Colonic mucosa (tissue), 4 donors: ENCODE data around the gene CRTAC1. TPM values are rescaled to one million over a fixed set of nuclear protein-coding genes. Genes with fewer than 3 reads are reported as not detected.

Experiments used
- DNase-seq: peaks from one replicate; pipeline ENCODE4 v3.0.0-alpha.2; 2020
- H3K27ac ChIP-seq: fragments of 200-600 bp; one replicate; pipeline ENCODE4 v1.8.0; 2021
- H3K27me3 ChIP-seq: fragments of 200-600 bp; one replicate; pipeline ENCODE4 v1.8.0; 2021
- H3K36me3 ChIP-seq: fragments of 200-600 bp; one replicate; pipeline ENCODE4 v1.8.0; 2021
- H3K4me1 ChIP-seq: fragments of 200-600 bp; one replicate; pipeline ENCODE4 v1.8.0; 2021; ENCODE audit warnings: mild to moderate bottlenecking
- H3K4me3 ChIP-seq: fragments of 200-600 bp; one replicate; pipeline ENCODE4 v1.8.0; 2021
- H3K9ac ChIP-seq, 2 donors: one replicate each; pipeline ENCODE4 v1.7.0; 2013; ENCODE audit warnings: control low read depth in 2 of 2, low read depth in 2 of 2, low read length in 2 of 2
- H3K9me3 ChIP-seq: fragments of 200-600 bp; one replicate; pipeline ENCODE4 v1.8.0; 2021
- CTCF ChIP-seq: fragments of 200-600 bp; IDR thresholded peaks from one replicate; pipeline ENCODE4 v1.8.0; 2022; ENCODE audit warnings: antibody characterized with exemption, mild to moderate bottlenecking
- intact Hi-C: fragments of 100-400 bp; cut with DNase I; formaldehyde crosslinking; loops from one replicate; pipeline ENCODE4 v1.14.1; 2022
- total RNA-seq, 2 donors: library from RNA; stranded (reverse); fragmentation: NEBNext Ultra II Directional in 1 of 2; extraction: Animal tissue kit (Norgen Biotek cat#: 25700) in 1 of 2; gene quantifications; one replicate each; pipeline ENCODE4 v1.2.1, GENCODE V29; 2021
- donor health status: healthy.
- donor health status: DM: no; HTN: no; CAD: no.
- donor health status: DM: no; HTN: no; CAD: no.

The CRTAC1 gene
- total RNA-seq, 2 donors from 2014 or later = 0.17 to 1.4 TPM

GRCh38 chr10:97911217-97911616 lies 119.2 kb downstream of the CRTAC1 start:
- Histone ChIP-seq H3K36me3 (no peaks in the 10 kb centered on the region), H3K9ac (no peak overlapping the region), H3K27ac (no peak overlapping the region), H3K4me1 (no peaks in the 10 kb centered on the region), H3K4me3 (no peak overlapping the region), H3K9me3 (no peaks in the 10 kb centered on the region), H3K27me3 (no peaks in the 10 kb centered on the region)
- no peak for DNase-seq
- intact Hi-C loops = no loop called here
- no peak for TF ChIP-seq CTCF

GRCh38 chr10:97910661-97911060 lies 119.8 kb downstream of the CRTAC1 start:
- TF ChIP-seq CTCF = no peak
- H3K4me3 ChIP-seq = no peak overlapping the region
- no peaks in the 10 kb centered on the region for H3K36me3 ChIP-seq
- H3K27ac ChIP-seq = no peak overlapping the region
- H3K4me1 ChIP-seq = no peaks in the 10 kb centered on the region
- no peak for DNase-seq
- no peak overlapping the region for H3K9ac ChIP-seq
- intact Hi-C loops = no loop called here
- no peaks in the 10 kb centered on the region for H3K9me3 ChIP-seq
- no peaks in the 10 kb centered on the region for H3K27me3 ChIP-seq

GRCh38 chr10:97907830-97908229 lies 122.6 kb downstream of the CRTAC1 start:
- intact Hi-C loops = no loop called here
- no peaks in the 10 kb centered on the region for H3K27me3 ChIP-seq
- no peaks in the 10 kb centered on the region for H3K4me1 ChIP-seq
- H3K4me3 ChIP-seq = no peak overlapping the region
- DNase-seq = no peak
- no peak overlapping the region for H3K9ac ChIP-seq
- TF ChIP-seq CTCF = no peak
- H3K36me3 ChIP-seq = no peaks in the 10 kb centered on the region
- no peaks in the 10 kb centered on the region for H3K9me3 ChIP-seq
- H3K27ac ChIP-seq = no peak overlapping the region

- H3K9me3 ChIP-seq = no peaks in the 10 kb centered on the region
- H3K27me3 ChIP-seq = no peaks in the 10 kb centered on the region
- intact Hi-C loops = no loop called here
- H3K4me1 ChIP-seq = no peaks in the 10 kb centered on the region
- no peak overlapping the region for H3K9ac ChIP-seq
- TF ChIP-seq CTCF = no peak
- no peak for DNase-seq
- H3K36me3 ChIP-seq = no peaks in the 10 kb centered on the region
- no peak overlapping the region for H3K27ac ChIP-seq
- H3K4me3 ChIP-seq = no peak overlapping the region
These were observed 123.2 kb downstream of the CRTAC1 start for GRCh38 chr10:97907211-97907610.

GRCh38 chr10:97905276-97905675 lies 125.1 kb downstream of the CRTAC1 start:
- Histone ChIP-seq H3K4me1 (no peaks in the 10 kb centered on the region), H3K27me3 (no peaks in the 10 kb centered on the region), H3K9ac (no peak overlapping the region), H3K9me3 (no peaks in the 10 kb centered on the region), H3K4me3 (no peak overlapping the region), H3K27ac (no peak overlapping the region), H3K36me3 (no peaks in the 10 kb centered on the region)
- intact Hi-C loops = no loop called here
- no peak for DNase-seq
- no peak for TF ChIP-seq CTCF

- no peak for TF ChIP-seq CTCF
- intact Hi-C loops = no loop called here
- Histone ChIP-seq H3K4me3 (no peak overlapping the region), H3K36me3 (no peaks in the 10 kb centered on the region), H3K9me3 (no peaks in the 10 kb centered on the region), H3K27ac (no peak overlapping the region), H3K9ac (no peak overlapping the region), H3K4me1 (no peaks in the 10 kb centered on the region), H3K27me3 (no peaks in the 10 kb centered on the region)
- no peak for DNase-seq
These were observed 125.8 kb downstream of the CRTAC1 start for GRCh38 chr10:97904576-97904975.
